ENCODE measurements around the gene SFMBT2. TPM values are rescaled to one million over a fixed set of nuclear protein-coding genes. Genes with fewer than 3 reads are reported as not detected.

The SFMBT2 gene
- total RNA-seq, 1 donor from 2014 or later = 7.2 TPM

- Mint-ChIP-seq H3K27ac (no peak overlapping the region), H3K4me1 (ENCODE audit: unreplicated experiment) (peaks cover 5% of the 10 kb centered on the region), H3K36me3 (peaks cover 5% of the 10 kb centered on the region), H3K9me3 (no peaks in the 10 kb centered on the region), H3K27me3 (peaks cover 14% of the 10 kb centered on the region), H3K4me3 (no peak overlapping the region)
- TF ChIP-seq CTCF (conservative IDR thresholded peaks at IDR 0.05) = no peak
- no peak for DNase-seq (ENCODE audit: extremely low spot score, unreplicated experiment)
These were observed 248.5 kb downstream of the SFMBT2 start for GRCh38 chr10:7162331-7162730.

GRCh38 chr10:7161484-7162250, 249.2 kb downstream of the SFMBT2 start:
- TF ChIP-seq CTCF (conservative IDR thresholded peaks at IDR 0.05) = no peak
- H3K4me3 Mint-ChIP-seq = no peak overlapping the region
- no peaks in the 10 kb centered on the region for H3K9me3 Mint-ChIP-seq
- DNase-seq (ENCODE audit: extremely low spot score, unreplicated experiment) = no peak
- H3K4me1 Mint-ChIP-seq (ENCODE audit: unreplicated experiment) = peaks cover 5% of the 10 kb centered on the region
- H3K36me3 Mint-ChIP-seq = peaks cover 5% of the 10 kb centered on the region
- no peak overlapping the region for H3K27ac Mint-ChIP-seq
- peaks cover 16% of the 10 kb centered on the region for H3K27me3 Mint-ChIP-seq

GRCh38 chr10:7159928-7160327, 250.9 kb downstream of the SFMBT2 start:
- Mint-ChIP-seq H3K36me3 (peaks cover 5% of the 10 kb centered on the region), H3K9me3 (no peaks in the 10 kb centered on the region), H3K27me3 (peaks cover 16% of the 10 kb centered on the region), H3K4me1 (ENCODE audit: unreplicated experiment) (peaks cover 5% of the 10 kb centered on the region), H3K4me3 (no peak overlapping the region), H3K27ac (no peak overlapping the region)
- DNase-seq (ENCODE audit: extremely low spot score, unreplicated experiment) = no peak
- TF ChIP-seq CTCF (conservative IDR thresholded peaks at IDR 0.05) = no peak

GRCh38 chr10:7159517-7159916, 251.3 kb downstream of the SFMBT2 start:
- Mint-ChIP-seq H3K27ac (no peak overlapping the region), H3K4me1 (ENCODE audit: unreplicated experiment) (peaks cover 5% of the 10 kb centered on the region), H3K27me3 (peaks cover 16% of the 10 kb centered on the region), H3K36me3 (peaks cover 5% of the 10 kb centered on the region), H3K4me3 (no peak overlapping the region), H3K9me3 (no peaks in the 10 kb centered on the region)
- TF ChIP-seq CTCF (conservative IDR thresholded peaks at IDR 0.05) = no peak
- DNase-seq (ENCODE audit: extremely low spot score, unreplicated experiment) = no peak

GRCh38 chr10:7157091-7157490, 253.7 kb downstream of the SFMBT2 start:
- Mint-ChIP-seq H3K9me3 (no peaks in the 10 kb centered on the region), H3K4me3 (no peak overlapping the region), H3K4me1 (ENCODE audit: unreplicated experiment) (peaks cover 5% of the 10 kb centered on the region), H3K27ac (no peak overlapping the region), H3K36me3 (peaks cover 5% of the 10 kb centered on the region), H3K27me3 (peaks cover 32% of the 10 kb centered on the region)
- TF ChIP-seq CTCF (conservative IDR thresholded peaks at IDR 0.05) = no peak
- no peak for DNase-seq (ENCODE audit: extremely low spot score, unreplicated experiment)
